ENCODE data around the gene CDK5RAP3.

GRCh38 chr17:48013876-48014594 is 43.1 kb downstream of the CDK5RAP3 start:
- TF ChIP-seq CTCF (IDR thresholded peaks at IDR 0.05; ENCODE audit: poor library complexity) (no peak), EZH2 (IDR thresholded peaks at IDR 0.05; ENCODE audit: borderline replicate concordance) (no peak), EZH2phosphoT487 (IDR thresholded peaks at IDR 0.05; ENCODE audit: low read depth, severe bottlenecking, unreplicated experiment) (no peak)

Measured in hepatocyte (in vitro differentiated cells).